GM20431 (cell line): ENCODE results near the gene SCN5A.

Experiments
- in situ Hi-C: fragments of 300-500 bp; cut with MseI, MboI; formaldehyde crosslinking; loops from one replicate; pipeline ENCODE4 v1.15.0; 2020; ENCODE audit warnings: low sequenced_read_pairs; ENCODE audit not compliant: unreplicated experiment

SCN5A gene

DNA sequence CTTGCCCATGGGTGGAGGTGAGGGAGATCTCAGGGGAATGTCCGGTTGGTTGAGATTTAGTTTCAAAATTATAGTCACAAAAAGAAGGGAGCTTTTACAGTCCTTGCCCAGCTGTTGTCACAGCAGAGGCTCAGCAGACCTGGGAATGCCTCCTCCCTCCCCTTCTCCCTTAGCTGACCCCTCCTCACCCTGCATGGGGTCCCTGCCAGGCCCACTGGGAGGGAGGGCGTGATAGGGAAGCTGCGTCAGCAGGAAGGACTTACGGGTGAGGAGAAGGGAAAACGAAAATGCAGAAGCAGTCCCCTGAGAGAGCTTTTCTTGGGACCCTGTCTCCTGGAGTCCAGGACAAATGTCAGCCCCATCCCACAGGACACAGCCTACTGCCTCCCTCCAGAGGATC lies 18.9 kb downstream of the SCN5A start:
- in situ Hi-C loops: no loop called here

GRCh38 chr3:38630070-38630469 lies 19.4 kb downstream of the SCN5A start:
- in situ Hi-C loops: no loop called here

DNA sequence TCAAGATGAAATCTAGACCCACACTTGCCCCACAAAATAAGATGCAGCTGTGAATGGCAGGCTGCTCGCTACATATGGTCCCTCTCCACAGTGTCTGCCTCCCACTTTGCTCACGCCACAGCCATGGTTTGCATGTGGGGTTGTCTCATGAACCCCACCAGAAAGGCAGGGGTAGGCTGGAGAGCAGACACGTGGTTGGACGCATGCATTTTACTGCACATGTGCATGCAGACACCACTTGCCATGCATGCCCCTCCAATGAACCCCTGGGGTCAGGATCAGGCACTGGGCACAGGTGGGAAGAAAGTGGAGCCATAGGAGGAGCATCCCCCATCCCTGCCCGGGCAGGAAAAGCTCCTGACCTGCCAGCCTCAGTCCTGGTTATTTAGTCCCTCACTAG lies 20.7 kb downstream of the SCN5A start:
- in situ Hi-C loops: no loop called here

DNA sequence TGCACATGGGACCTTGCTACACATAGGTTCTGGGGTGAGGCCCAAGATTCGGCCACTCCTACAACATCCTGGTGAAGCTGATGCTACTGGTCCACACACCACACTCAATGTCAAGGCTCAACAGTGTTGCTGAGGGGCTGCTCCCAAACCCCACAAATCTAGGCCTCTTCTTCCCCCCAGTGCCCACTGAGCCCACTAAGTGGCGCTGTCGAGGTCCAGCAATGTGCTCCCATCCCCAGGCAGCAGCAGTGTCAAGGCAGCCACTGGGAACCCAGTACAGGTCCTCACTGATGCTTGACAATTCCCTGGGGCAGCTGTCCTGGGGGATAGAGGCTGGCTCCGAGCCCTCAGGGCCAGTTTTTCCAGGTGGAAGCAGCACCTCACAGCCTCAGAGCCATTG lies 21.5 kb downstream of the SCN5A start:
- in situ Hi-C loops: no loop called here

GRCh38 chr3:38626171-38626570 lies 23.3 kb downstream of the SCN5A start:
- in situ Hi-C loops: no loop called here

DNA sequence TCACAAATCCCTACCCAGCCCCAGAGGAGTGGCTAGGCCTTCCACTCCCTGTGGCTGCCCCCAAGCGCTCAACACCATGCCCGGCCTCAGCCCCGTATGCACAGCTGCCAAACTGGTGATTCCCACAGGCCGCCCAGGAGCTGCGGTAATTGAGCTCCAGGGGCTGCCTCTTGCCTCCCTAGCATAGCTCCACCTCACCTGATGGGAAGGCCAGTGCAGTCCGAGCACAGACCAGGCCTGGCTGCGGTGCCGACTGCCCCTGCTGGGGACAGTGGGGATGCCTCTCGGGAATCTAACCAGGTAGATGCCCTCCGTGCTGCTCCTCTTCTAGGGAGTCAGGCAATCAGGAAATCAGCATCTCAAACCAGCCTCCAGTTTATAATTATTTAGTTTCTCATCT lies 25.9 kb downstream of the SCN5A start:
- in situ Hi-C loops: no loop called here

GRCh38 chr3:38622336-38622735 lies 27.2 kb downstream of the SCN5A start:
- in situ Hi-C loops: no loop called here

DNA sequence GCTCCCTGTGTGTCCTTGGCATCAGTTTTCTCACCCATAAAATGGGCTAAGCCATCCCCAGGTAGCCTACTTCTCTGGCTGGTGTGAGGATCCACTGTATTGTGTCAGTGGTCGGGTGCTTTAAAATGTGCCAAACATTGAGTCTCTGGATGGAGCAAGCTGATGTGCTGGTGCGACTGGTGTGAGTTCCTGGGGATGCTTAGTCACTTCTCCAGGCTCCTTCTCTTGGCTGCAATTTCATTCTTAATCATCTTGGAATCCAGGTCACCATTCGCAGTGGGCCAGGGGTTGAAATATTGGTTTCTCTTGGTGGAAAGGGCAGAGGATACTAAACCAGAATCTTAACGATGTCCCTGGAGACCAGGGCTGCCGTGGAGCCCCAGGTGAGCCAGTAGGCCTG lies 29.3 kb downstream of the SCN5A start:
- in situ Hi-C loops: no loop called here

- in situ Hi-C loops: no loop called here
Measured at GRCh38 chr3:38618343-38618742, 31.1 kb downstream of the SCN5A start.

GRCh38 chr3:38617586-38617985 lies 31.9 kb downstream of the SCN5A start:
- in situ Hi-C loops: no loop called here

DNA sequence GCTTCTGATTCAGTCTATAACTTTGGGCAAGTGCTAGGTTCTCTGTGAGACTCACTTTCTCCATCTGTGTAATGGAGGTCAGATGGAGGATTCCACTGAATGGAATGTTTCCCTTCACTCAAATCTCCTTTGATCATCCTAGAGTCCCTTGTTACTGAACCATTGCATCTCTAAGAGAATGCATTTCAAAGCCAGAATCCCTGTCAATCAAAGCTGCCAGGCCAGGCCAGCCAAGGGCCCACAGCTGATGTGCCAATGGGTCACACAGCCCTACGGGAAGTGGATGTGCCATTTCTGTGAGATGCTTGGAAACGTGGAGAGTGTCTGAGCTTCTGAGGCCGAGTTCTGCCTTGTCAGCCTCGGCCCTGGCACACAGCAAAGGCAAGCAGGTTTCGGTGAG lies 32.4 kb downstream of the SCN5A start:
- in situ Hi-C loops: no loop called here

GRCh38 chr3:38616658-38617057 lies 32.8 kb downstream of the SCN5A start:
- in situ Hi-C loops: no loop called here

GRCh38 chr3:38616111-38616510 lies 33.4 kb downstream of the SCN5A start:
- in situ Hi-C loops: no loop called here

DNA sequence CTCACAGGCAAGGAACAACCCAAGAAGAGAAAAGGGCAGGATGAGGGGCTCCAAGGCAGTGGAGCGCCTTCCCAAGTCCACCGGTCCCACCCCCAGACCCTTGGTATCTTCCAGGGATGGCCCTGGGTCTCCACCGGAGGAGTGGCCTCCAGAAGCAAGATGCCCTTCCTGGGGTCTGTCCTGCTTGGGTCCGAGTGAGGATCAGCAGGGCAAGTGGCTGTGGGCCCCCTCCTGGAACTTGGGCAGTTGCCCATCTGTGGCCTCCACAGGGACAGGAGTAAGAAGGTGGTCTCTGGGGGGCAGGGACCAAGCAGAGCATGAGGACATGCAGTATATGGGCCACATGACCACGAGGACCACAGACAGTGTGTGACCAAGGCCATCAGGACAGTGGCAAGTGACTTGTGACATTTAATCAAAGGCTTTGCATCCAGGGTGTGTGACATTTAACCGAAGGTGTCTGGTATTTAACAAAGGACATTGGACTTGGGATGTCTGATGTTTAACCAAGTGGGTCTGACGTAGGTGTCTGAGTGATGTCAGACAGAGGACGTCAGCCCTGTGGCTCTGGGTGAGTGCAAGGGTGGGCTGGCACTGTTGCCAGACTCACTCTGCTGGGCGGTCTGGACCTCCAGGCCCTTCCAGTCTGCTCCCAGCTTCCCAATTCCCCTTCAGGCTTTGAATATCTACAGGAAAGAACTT lies 34.7 kb downstream of the SCN5A start:
- in situ Hi-C loops: no loop called here

DNA sequence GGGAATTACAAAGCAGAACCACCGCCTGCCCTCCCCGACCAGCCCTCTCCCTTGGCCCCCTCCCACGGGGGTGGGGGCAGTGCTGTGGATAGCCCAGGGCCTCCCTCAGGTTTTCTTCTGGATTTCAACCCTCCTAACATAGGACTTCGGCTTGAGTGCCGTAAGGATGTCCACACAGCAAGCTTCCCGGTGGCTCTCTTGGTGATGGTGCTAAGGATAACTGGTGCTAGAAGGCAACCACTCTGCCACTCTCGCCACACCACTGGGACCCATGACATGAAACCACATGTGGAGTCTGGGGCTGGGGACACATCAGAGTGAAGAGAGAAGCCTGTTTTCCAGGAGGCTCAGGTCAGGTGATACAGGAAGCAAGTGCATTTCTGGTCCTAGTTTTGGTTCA lies 35.4 kb downstream of the SCN5A start:
- in situ Hi-C loops: no loop called here

DNA sequence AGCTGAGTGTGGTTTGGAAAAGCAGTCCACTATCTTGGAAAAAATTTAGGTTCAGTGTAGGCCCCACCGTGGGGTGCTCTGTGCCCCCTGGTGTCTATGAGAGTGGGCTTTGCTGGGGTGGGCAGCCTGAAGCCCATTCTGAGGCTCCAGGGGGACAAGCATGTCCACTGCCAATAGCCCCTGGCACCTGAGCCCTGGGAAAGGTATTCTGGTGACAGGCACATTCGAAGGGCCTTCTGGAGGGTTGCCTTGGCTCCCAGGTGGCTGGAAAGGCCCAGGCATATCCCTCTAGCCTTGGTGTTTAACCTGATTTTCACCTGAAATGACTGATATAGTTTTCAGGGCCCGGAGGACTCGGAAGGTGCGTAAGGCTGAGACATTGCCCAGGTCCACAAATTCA lies 36.1 kb downstream of the SCN5A start:
- in situ Hi-C loops: no loop called here

GRCh38 chr3:38611866-38612265 lies 37.6 kb downstream of the SCN5A start:
- in situ Hi-C loops: no loop called here

- in situ Hi-C loops: no loop called here
Measured at GRCh38 chr3:38610934-38611333, 38.6 kb downstream of the SCN5A start.

DNA sequence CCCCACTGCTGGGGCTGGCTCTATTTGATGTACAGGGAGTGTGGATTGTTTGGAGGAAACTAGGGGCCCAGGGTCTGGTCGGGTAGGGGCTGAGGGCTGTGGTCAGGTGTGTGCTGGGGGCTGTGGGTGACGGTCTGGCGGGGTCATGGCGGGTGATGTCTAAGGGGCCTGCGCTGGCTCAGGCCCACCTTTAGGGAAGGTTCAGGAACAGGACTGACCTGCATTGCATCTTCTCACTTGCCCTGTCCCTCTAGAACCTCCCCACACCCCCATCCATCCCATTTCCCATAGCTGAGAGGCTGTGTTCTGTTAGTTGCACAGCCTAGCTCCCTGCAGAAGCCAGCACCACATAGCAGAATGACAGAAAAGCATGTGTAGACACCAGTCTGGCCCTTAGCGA lies 39.1 kb downstream of the SCN5A start:
- in situ Hi-C loops: no loop called here

DNA sequence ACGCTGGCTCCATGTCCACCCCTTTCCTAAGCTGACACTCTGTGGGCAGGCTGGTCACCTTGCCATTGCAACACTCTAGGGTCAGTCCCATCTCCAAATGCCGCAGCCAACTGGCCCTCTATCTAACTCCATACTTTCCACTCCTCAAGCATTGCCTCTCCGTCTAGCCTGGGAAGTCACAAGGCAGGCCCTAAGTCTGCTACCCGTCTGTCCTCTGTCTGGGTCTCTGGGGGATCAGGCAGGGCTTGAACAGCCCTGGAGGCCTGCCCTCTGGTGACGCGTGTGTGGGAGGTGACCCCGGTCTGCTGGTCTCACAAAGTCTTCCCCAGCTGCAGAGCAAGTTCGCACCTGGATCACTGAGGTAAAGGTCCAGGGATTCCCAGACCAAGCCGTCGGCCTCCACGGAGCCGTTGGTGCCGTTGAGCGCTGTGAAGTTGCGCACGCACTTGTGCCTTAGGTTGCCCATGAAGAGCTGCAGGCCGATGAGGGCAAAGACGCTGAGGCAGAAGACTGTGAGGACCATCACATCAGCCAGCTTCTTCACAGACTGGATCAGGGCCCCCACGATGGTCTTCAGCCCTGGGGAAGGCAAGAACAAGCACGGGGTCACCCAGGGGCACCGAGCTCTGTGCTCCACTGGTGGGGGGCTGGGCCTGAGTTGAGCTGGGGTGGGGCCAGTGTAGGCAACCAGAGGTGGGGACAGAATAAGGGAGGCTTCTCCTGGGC lies 39.9 kb downstream of the SCN5A start:
- in situ Hi-C loops: no loop called here

DNA sequence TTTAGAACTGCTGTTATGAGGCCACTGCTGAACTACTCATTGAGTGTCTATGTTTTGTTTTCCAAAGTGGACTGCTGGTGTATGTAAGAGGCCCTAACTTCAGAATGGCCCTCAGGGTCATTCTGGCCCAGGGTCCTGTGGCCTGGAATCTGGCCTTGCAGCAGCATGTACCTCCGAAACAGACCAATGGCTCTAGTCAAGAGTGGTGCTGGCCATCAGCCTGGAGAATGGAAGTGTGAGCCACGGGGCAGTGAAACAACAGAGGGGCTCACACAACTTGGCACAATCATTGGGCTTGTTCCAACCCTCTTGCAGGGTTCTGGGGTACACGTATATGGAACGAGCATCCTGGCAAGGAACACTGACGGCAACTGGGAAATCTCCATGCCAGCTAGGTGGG lies 40.5 kb downstream of the SCN5A start:
- in situ Hi-C loops: no loop called here
